Karpas-422 (cell line): ENCODE data around the gene BCOR. TPM values are rescaled to one million over a fixed set of nuclear protein-coding genes. Genes with fewer than 3 reads are reported as not detected.

Source experiments
- DNase-seq: peaks from one replicate; pipeline ENCODE4 v3.0.0-alpha.2; 2015
- H2AFZ ChIP-seq: fragments of 200-600 bp; sonication (generic); 2 replicates; pipeline ENCODE4 v1.6.1; 2014; ENCODE audit warnings: antibody characterized with exemption, low read length, mixed read lengths
- H3K27ac ChIP-seq: fragments of 200-600 bp; sonication (generic); 2 replicates; pipeline ENCODE4 v1.5.1; 2014; ENCODE audit warnings: mild to moderate bottlenecking, low read length, moderate library complexity
- H3K27me3 ChIP-seq: fragments of 200-600 bp; sonication (generic); 2 replicates; pipeline ENCODE4 v1.6.1; 2014; ENCODE audit warnings: low read length, mixed read lengths
- H3K36me3 ChIP-seq: fragments of 200-600 bp; sonication (generic); 2 replicates; pipeline ENCODE4 v1.6.1; 2014; ENCODE audit warnings: low read length, mixed read lengths; ENCODE audit not compliant: insufficient read depth
- H3K4me1 ChIP-seq: fragments of 200-600 bp; sonication (generic); 2 replicates; pipeline ENCODE4 v1.6.1; 2014; ENCODE audit warnings: mild to moderate bottlenecking, low read length, mixed read lengths
- H3K4me2 ChIP-seq: fragments of 200-600 bp; sonication (generic); 2 replicates; pipeline ENCODE4 v1.6.1; 2014; ENCODE audit warnings: low read length, low read depth, mild to moderate bottlenecking; ENCODE audit not compliant: poor library complexity, severe bottlenecking
- H3K4me3 ChIP-seq: fragments of 200-600 bp; sonication (generic); 2 replicates; pipeline ENCODE4 v1.5.1; 2014; ENCODE audit warnings: mild to moderate bottlenecking, antibody characterized with exemption, low read length, mixed read lengths
- H3K79me2 ChIP-seq: fragments of 200-600 bp; sonication (generic); 2 replicates; pipeline ENCODE4 v1.6.1; 2014; ENCODE audit warnings: mild to moderate bottlenecking, low read length, mixed read lengths
- H3K9ac ChIP-seq: fragments of 200-600 bp; sonication (generic); 2 replicates; pipeline ENCODE4 v1.6.0; 2014; ENCODE audit warnings: low read length
- H3K9me2 ChIP-seq: fragments of 200-600 bp; sonication (generic), shearing (Covaris generic); replicated peaks from 2 replicates; pipeline ENCODE4 v1.6.0; 2014; ENCODE audit warnings: mild to moderate bottlenecking, low read length, moderate library complexity; ENCODE audit not compliant: insufficient read depth
- H3K9me3 ChIP-seq: fragments of 300-700, 200-600 bp; sonication (generic); 2 replicates; pipeline ENCODE4 v1.6.1; 2014; ENCODE audit warnings: low read length, mixed read lengths
- H4K20me1 ChIP-seq: fragments of 200-600 bp; sonication (generic); 2 replicates; pipeline ENCODE4 v1.6.1; 2014; ENCODE audit warnings: mild to moderate bottlenecking, antibody characterized with exemption, low read length, low read depth; ENCODE audit not compliant: insufficient read depth
- total RNA-seq: library from RNA; depleted of rRNA; stranded (reverse); fragments of >200 nt; shearing (Covaris generic); gene quantifications from 2 replicates; pipeline ENCODE4 v1.2.3, GENCODE V29; 2014; ENCODE audit warnings: low replicate concordance

BCOR gene
- total RNA-seq, 1 experiment from 2014 or later, result 49.9 TPM

GRCh38 chrX:40004921-40005291, 92.9 kb downstream of the BCOR start:
- Histone ChIP-seq H3K9me3 (no peaks in the 10 kb centered on the region), H3K27ac (no peak overlapping the region), H3K27me3 (no peaks in the 10 kb centered on the region), H3K4me1 (no peaks in the 10 kb centered on the region), H3K4me3 (no peak overlapping the region), H3K79me2 (no peaks in the 10 kb centered on the region), H3K4me2 (no peak overlapping the region), H4K20me1 (no peaks in the 10 kb centered on the region), H2AFZ (no peak overlapping the region), H3K36me3 (no peaks in the 10 kb centered on the region), H3K9ac (no peak overlapping the region), H3K9me2 (no peaks in the 10 kb centered on the region)
- no peak for DNase-seq

- Histone ChIP-seq H3K36me3 (no peaks in the 10 kb centered on the region), H3K9ac (no peak overlapping the region), H3K4me3 (no peak overlapping the region), H2AFZ (no peak overlapping the region), H3K9me2 (no peaks in the 10 kb centered on the region), H3K27me3 (no peaks in the 10 kb centered on the region), H3K9me3 (no peaks in the 10 kb centered on the region), H3K27ac (no peak overlapping the region), H3K4me1 (no peaks in the 10 kb centered on the region), H3K79me2 (no peaks in the 10 kb centered on the region), H4K20me1 (no peaks in the 10 kb centered on the region), H3K4me2 (no peak overlapping the region)
- DNase-seq, result no peak
These were observed 93.6 kb downstream of the BCOR start for GRCh38 chrX:40004246-40004535.

GRCh38 chrX:40003428-40004245, 94.1 kb downstream of the BCOR start:
- H3K9ac ChIP-seq, result no peak overlapping the region
- H3K9me3 ChIP-seq, result no peaks in the 10 kb centered on the region
- no peak overlapping the region for H2AFZ ChIP-seq
- H4K20me1 ChIP-seq, result no peaks in the 10 kb centered on the region
- no peaks in the 10 kb centered on the region for H3K36me3 ChIP-seq
- H3K4me1 ChIP-seq, result no peaks in the 10 kb centered on the region
- no peak overlapping the region for H3K4me2 ChIP-seq
- DNase-seq, result no peak
- no peak overlapping the region for H3K27ac ChIP-seq
- H3K4me3 ChIP-seq, result no peak overlapping the region
- H3K27me3 ChIP-seq, result no peaks in the 10 kb centered on the region
- H3K9me2 ChIP-seq, result no peaks in the 10 kb centered on the region
- no peaks in the 10 kb centered on the region for H3K79me2 ChIP-seq

GRCh38 chrX:40003071-40003427, 94.7 kb downstream of the BCOR start:
- Histone ChIP-seq H2AFZ (no peak overlapping the region), H4K20me1 (no peaks in the 10 kb centered on the region), H3K36me3 (no peaks in the 10 kb centered on the region), H3K4me2 (no peak overlapping the region), H3K9ac (no peak overlapping the region), H3K27me3 (no peaks in the 10 kb centered on the region), H3K4me3 (no peak overlapping the region), H3K4me1 (no peaks in the 10 kb centered on the region), H3K27ac (no peak overlapping the region), H3K9me3 (no peaks in the 10 kb centered on the region), H3K79me2 (no peaks in the 10 kb centered on the region), H3K9me2 (no peaks in the 10 kb centered on the region)
- no peak for DNase-seq
